HEK293 (cell line): ENCODE results near the gene VWA3A.
A peak's percentile ranks its signal among the peaks of the same experiment; 100 is the strongest.

Experiments used
- CTCF ChIA-PET: fragments of 350-600 bp; formaldehyde crosslinking; extraction: SDS; loops from one replicate; lab custom pipeline; 2021; ENCODE audit warnings: antibody characterized with exemption; lab: Yijun Ruan, JAX
- POLR2A ChIA-PET: fragments of 300-600 bp; formaldehyde crosslinking; extraction: SDS; loops from one replicate; lab custom pipeline; 2020; ENCODE audit warnings: antibody characterized with exemption, inconsistent platforms; lab: Yijun Ruan, JAX
- H3K27ac ChIP-seq: fragments of 200-500 bp; sonication (Bioruptor generic); 2 replicates; pipeline ENCODE4 v1.5.1; 2014; ENCODE audit warnings: low read depth, low read length, control low read depth, inconsistent platforms; ENCODE audit errors: extremely low read depth
- H3K36me3 ChIP-seq, 2 experiments: fragments of 200-500 bp in 1 of 2; sonication (Bioruptor generic) in 1 of 2; 1 replicate in 1 of 2; 2 replicates in 1 of 2; pipeline ENCODE4 v1.5.1; 2014 to 2017; ENCODE audit warnings: inconsistent platforms in 2 of 2, low read length in 2 of 2; ENCODE audit not compliant: control insufficient read depth in 2 of 2, insufficient read depth in 1 of 2
- H3K4me1 ChIP-seq: fragments of 200-500 bp; sonication (Bioruptor generic); 2 replicates; pipeline ENCODE4 v1.5.1; 2014; ENCODE audit warnings: mild to moderate bottlenecking, low read length, inconsistent platforms; ENCODE audit not compliant: control insufficient read depth, insufficient read depth
- H3K4me3 ChIP-seq: 2 replicates; pipeline ENCODE4 v1.5.1; 2011; ENCODE audit warnings: low read depth, mild to moderate bottlenecking, control low read depth, low read length, moderate library complexity
- H3K9me3 ChIP-seq: fragments of 200-500 bp; sonication (Bioruptor generic); 2 replicates; pipeline ENCODE4 v1.5.1; 2014; ENCODE audit warnings: low read depth, low read length, inconsistent platforms; ENCODE audit not compliant: control insufficient read depth, insufficient read depth
- CTCF ChIP-seq: fragments of 450-650 bp; formaldehyde crosslinking; IDR thresholded peaks from 2 replicates; pipeline ENCODE4 v1.5.1; 2016; ENCODE audit warnings: missing biosample characterization, missing genetic modification characterization
- IKZF3 ChIP-seq: fragments of 450-650 bp; IDR thresholded peaks from 2 replicates; pipeline ENCODE4 v1.5.0; 2018; ENCODE audit warnings: missing biosample characterization, mild to moderate bottlenecking, missing genetic modification characterization, moderate library complexity
- PRDM10 ChIP-seq: fragments of 450-650 bp; formaldehyde crosslinking; IDR thresholded peaks from 2 replicates; pipeline ENCODE4 v1.5.1; 2016; ENCODE audit warnings: missing biosample characterization, missing genetic modification characterization
- SCRT1 ChIP-seq: fragments of 450-650 bp; formaldehyde crosslinking; IDR thresholded peaks from 2 replicates; pipeline ENCODE4 v1.5.1; 2016; ENCODE audit warnings: missing biosample characterization, missing genetic modification characterization, borderline replicate concordance
- ZIC2 ChIP-seq: fragments of 450-650 bp; formaldehyde crosslinking; IDR thresholded peaks from 2 replicates; pipeline ENCODE4 v1.5.1; 2016; ENCODE audit warnings: missing biosample characterization, missing genetic modification characterization
- ZNF335 ChIP-seq: fragments of 450-650 bp; formaldehyde crosslinking; conservative IDR thresholded peaks from 2 replicates; pipeline ENCODE4 v1.5.1; 2016; ENCODE audit warnings: missing biosample characterization, missing genetic modification characterization
- ZNF404 ChIP-seq: fragments of 450-650 bp; formaldehyde crosslinking; IDR thresholded peaks from 2 replicates; pipeline ENCODE4 v1.5.1; 2017; ENCODE audit warnings: missing biosample characterization, missing genetic modification characterization
- ZNF426 ChIP-seq: fragments of 450-650 bp; formaldehyde crosslinking; IDR thresholded peaks from 2 replicates; pipeline ENCODE4 v1.5.1; 2017; ENCODE audit warnings: missing biosample characterization, missing genetic modification characterization, mild to moderate bottlenecking, inconsistent platforms, moderate library complexity
- ZNF48 ChIP-seq: fragments of 450-650 bp; formaldehyde crosslinking; IDR thresholded peaks from 2 replicates; pipeline ENCODE4 v1.5.1; 2016; ENCODE audit warnings: missing biosample characterization, missing genetic modification characterization
- ZNF514 ChIP-seq: fragments of 450-650 bp; formaldehyde crosslinking; IDR thresholded peaks from 2 replicates; pipeline ENCODE4 v1.5.1; 2016; ENCODE audit warnings: missing biosample characterization, missing genetic modification characterization
- ZNF521 ChIP-seq: fragments of 450-650 bp; formaldehyde crosslinking; IDR thresholded peaks from 2 replicates; pipeline ENCODE4 v1.5.1; 2017; ENCODE audit warnings: missing biosample characterization, mild to moderate bottlenecking, missing genetic modification characterization
- ZNF530 ChIP-seq: fragments of 450-650 bp; formaldehyde crosslinking; IDR thresholded peaks from 2 replicates; pipeline ENCODE4 v1.5.1; 2016; ENCODE audit warnings: low read depth, missing biosample characterization, missing genetic modification characterization
- ZNF654 ChIP-seq: fragments of 450-650 bp; formaldehyde crosslinking; IDR thresholded peaks from 2 replicates; pipeline ENCODE4 v1.5.1; 2016; ENCODE audit warnings: low read depth, missing biosample characterization, missing genetic modification characterization
- ZNF660 ChIP-seq: fragments of 450-650 bp; IDR thresholded peaks from 2 replicates; pipeline ENCODE4 v1.5.1; 2018; ENCODE audit warnings: missing biosample characterization, mild to moderate bottlenecking, missing genetic modification characterization

The VWA3A gene

GRCh38 chr16:22075776-22076175 lies 16.6 kb upstream of the VWA3A start:
- no peak overlapping the region for H3K27ac ChIP-seq
- H3K4me3 ChIP-seq: no peak overlapping the region
- ChIA-PET POLR2A (no interaction called here), CTCF (interaction anchor here (0.7 to 6.0 kb wide), 7 partner anchors 14 to 124 kb away, joined by 3 to 302 read pairs (median 3); partner anchors contain the start of genes MOSMO and PDZD9)
- H3K9me3 ChIP-seq: no peaks in the 10 kb centered on the region
- H3K36me3 ChIP-seq: no peaks in the 10 kb centered on the region
- TF ChIP-seq ZNF426 (tag by site-specific recombination) (no peak), ZNF530 (tag by site-specific recombination) (no peak), SCRT1 (tag by site-specific recombination) (no peak), PRDM10 (tag by site-specific recombination) (no peak), ZIC2 (tag by site-specific recombination) (no peak), ZNF404 (tag by site-specific recombination) (no peak), ZNF521 (no peak), ZNF48 (tag by site-specific recombination) (no peak), IKZF3 (tag by site-specific recombination) (no peak), ZNF335 (tag by site-specific recombination) (no peak)
- 0 out of 2 replicates have a peak, but pooled peaks cover 2% of the 10 kb centered on the region for H3K4me1 ChIP-seq

- peak; percentile 80 for TF ChIP-seq ZNF654 (tag by site-specific recombination)
- no peak for TF ChIP-seq ZNF335 (tag by site-specific recombination)
- TF ChIP-seq ZNF514 (tag by site-specific recombination): no peak
- TF ChIP-seq CTCF: peak; percentile 32
- peak; percentile 8; the same call in 1 of the 2 replicates for TF ChIP-seq PRDM10 (tag by site-specific recombination)
- TF ChIP-seq ZNF660: 0 out of 2 replicates have a peak, but pooled peaks have one; percentile 18
- TF ChIP-seq, all 188 proteins: peak for 4
- Histone ChIP-seq H3K27ac (no peak overlapping the region), H3K9me3 (no peaks in the 10 kb centered on the region), H3K4me1 (no peaks in the 10 kb centered on the region), H3K4me3 (no peak overlapping the region), H3K36me3 (no peaks in the 10 kb centered on the region)
- ChIA-PET POLR2A (interaction anchor here (1.0 to 1.7 kb wide), 5 partner anchors 69 to 124 kb away, joined by 3 to 5 read pairs (median 4); partner anchors contain the start of genes MOSMO and UQCRC2), CTCF (interaction anchor here (0.6 to 6.0 kb wide), 53 partner anchors 8 to 1235 kb away, joined by 3 to 302 read pairs (median 5); partner anchors contain the start of genes EEF2K, MOSMO, PDZD9 and UQCRC2)
These were observed 14.5 kb upstream of the VWA3A start for GRCh38 chr16:22077700-22078313.
